HEK293 (cell line): Measurements from ENCODE around the gene CARD11.

Source experiments
- CTCF ChIA-PET: fragments of 350-600 bp; formaldehyde crosslinking; extraction: SDS; loops from one replicate; lab custom pipeline; 2021; ENCODE audit warnings: antibody characterized with exemption; lab: Yijun Ruan, JAX
- POLR2A ChIA-PET: fragments of 300-600 bp; formaldehyde crosslinking; extraction: SDS; loops from one replicate; lab custom pipeline; 2020; ENCODE audit warnings: antibody characterized with exemption, inconsistent platforms; lab: Yijun Ruan, JAX
- H3K27ac ChIP-seq: fragments of 200-500 bp; sonication (Bioruptor generic); 2 replicates; pipeline ENCODE4 v1.5.1; 2014; ENCODE audit warnings: low read depth, low read length, control low read depth, inconsistent platforms; ENCODE audit errors: extremely low read depth
- H3K36me3 ChIP-seq, 2 experiments: fragments of 200-500 bp in 1 of 2; sonication (Bioruptor generic) in 1 of 2; 1 replicate in 1 of 2; 2 replicates in 1 of 2; pipeline ENCODE4 v1.5.1; 2014 to 2017; ENCODE audit warnings: inconsistent platforms in 2 of 2, low read length in 2 of 2; ENCODE audit not compliant: control insufficient read depth in 2 of 2, insufficient read depth in 1 of 2
- H3K4me1 ChIP-seq: fragments of 200-500 bp; sonication (Bioruptor generic); 2 replicates; pipeline ENCODE4 v1.5.1; 2014; ENCODE audit warnings: mild to moderate bottlenecking, low read length, inconsistent platforms; ENCODE audit not compliant: control insufficient read depth, insufficient read depth
- H3K4me3 ChIP-seq: 2 replicates; pipeline ENCODE4 v1.5.1; 2011; ENCODE audit warnings: low read depth, mild to moderate bottlenecking, control low read depth, low read length, moderate library complexity
- H3K9me3 ChIP-seq: fragments of 200-500 bp; sonication (Bioruptor generic); 2 replicates; pipeline ENCODE4 v1.5.1; 2014; ENCODE audit warnings: low read depth, low read length, inconsistent platforms; ENCODE audit not compliant: control insufficient read depth, insufficient read depth
- KLF7 ChIP-seq: fragments of 450-650 bp; formaldehyde crosslinking; IDR thresholded peaks from 2 replicates; pipeline ENCODE4 v1.5.1; 2016; ENCODE audit warnings: missing biosample characterization, missing genetic modification characterization, borderline replicate concordance
- PRDM2 ChIP-seq: fragments of 450-650 bp; formaldehyde crosslinking; IDR thresholded peaks from 2 replicates; pipeline ENCODE4 v1.5.1; 2016; ENCODE audit warnings: missing biosample characterization, missing genetic modification characterization, borderline replicate concordance
- SETDB1 ChIP-seq: IDR thresholded peaks from one replicate; pipeline ENCODE4 v1.6.1; 2017; ENCODE audit warnings: mild to moderate bottlenecking, low read length, moderate library complexity, mixed read lengths; ENCODE audit not compliant: insufficient read length
- SP2 ChIP-seq: fragments of 450-650 bp; formaldehyde crosslinking; IDR thresholded peaks from 2 replicates; pipeline ENCODE4 v1.5.1; 2016; ENCODE audit warnings: missing biosample characterization, missing genetic modification characterization
- TCF7L2 ChIP-seq: IDR thresholded peaks from 2 replicates; pipeline ENCODE4 v1.6.1; 2011; ENCODE audit warnings: low read depth, mild to moderate bottlenecking, inconsistent platforms, low read length, moderate library complexity, borderline replicate concordance
- ZFP69B ChIP-seq: fragments of 450-650 bp; formaldehyde crosslinking; IDR thresholded peaks from 2 replicates; pipeline ENCODE4 v1.5.1; 2016; ENCODE audit warnings: missing biosample characterization, missing genetic modification characterization
- ZNF140 ChIP-seq: fragments of 450-650 bp; formaldehyde crosslinking; IDR thresholded peaks from 2 replicates; pipeline ENCODE4 v1.5.1; 2016; ENCODE audit warnings: missing biosample characterization, missing genetic modification characterization
- ZNF202 ChIP-seq: fragments of 450-650 bp; formaldehyde crosslinking; IDR thresholded peaks from 2 replicates; pipeline ENCODE4 v1.5.1; 2016; ENCODE audit warnings: missing biosample characterization, missing genetic modification characterization, borderline replicate concordance
- ZNF24 ChIP-seq: fragments of 450-650 bp; formaldehyde crosslinking; IDR thresholded peaks from 2 replicates; pipeline ENCODE4 v1.5.1; 2016; ENCODE audit warnings: missing biosample characterization, missing genetic modification characterization
- ZNF274 ChIP-seq, 2 experiments: fragments of 200-500 bp in 1 of 2; fragments of 450-650 bp in 1 of 2; sonication (Bioruptor generic) in 1 of 2; formaldehyde crosslinking in 1 of 2; IDR thresholded peaks; 2 replicates each; pipeline versions ENCODE4 v1.5.1 to v1.6.1; 2014 to 2016; ENCODE audit warnings: borderline replicate concordance in 1 of 2, inconsistent platforms in 1 of 2, low read length in 1 of 2, missing biosample characterization in 1 of 2, missing genetic modification characterization in 1 of 2
- ZNF433 ChIP-seq: fragments of 450-650 bp; formaldehyde crosslinking; IDR thresholded peaks from 2 replicates; pipeline ENCODE4 v1.5.1; 2016; ENCODE audit warnings: missing biosample characterization, missing genetic modification characterization, low read depth
- ZNF514 ChIP-seq: fragments of 450-650 bp; formaldehyde crosslinking; IDR thresholded peaks from 2 replicates; pipeline ENCODE4 v1.5.1; 2016; ENCODE audit warnings: missing biosample characterization, missing genetic modification characterization
- ZNF544 ChIP-seq: fragments of 450-650 bp; formaldehyde crosslinking; IDR thresholded peaks from 2 replicates; pipeline ENCODE4 v1.5.0; 2017; ENCODE audit warnings: missing biosample characterization, missing genetic modification characterization
- ZNF555 ChIP-seq: fragments of 450-650 bp; formaldehyde crosslinking; conservative IDR thresholded peaks from 2 replicates; pipeline ENCODE4 v1.5.1; 2017; ENCODE audit warnings: missing biosample characterization, mild to moderate bottlenecking, missing genetic modification characterization, inconsistent platforms
- ZNF560 ChIP-seq: fragments of 450-650 bp; formaldehyde crosslinking; IDR thresholded peaks from 2 replicates; pipeline ENCODE4 v1.5.1; 2017; ENCODE audit warnings: missing biosample characterization, missing genetic modification characterization, borderline replicate concordance
- ZNF677 ChIP-seq: fragments of 450-650 bp; IDR thresholded peaks from 2 replicates; pipeline ENCODE4 v1.5.0; 2018; ENCODE audit warnings: missing biosample characterization, mild to moderate bottlenecking, missing genetic modification characterization, moderate library complexity
- ZNF777 ChIP-seq: fragments of 450-650 bp; formaldehyde crosslinking; IDR thresholded peaks from 2 replicates; pipeline ENCODE4 v1.5.1; 2017; ENCODE audit warnings: missing biosample characterization, missing genetic modification characterization, borderline replicate concordance
- ZNF785 ChIP-seq: fragments of 450-650 bp; formaldehyde crosslinking; IDR thresholded peaks from 2 replicates; pipeline ENCODE4 v1.5.1; 2016; ENCODE audit warnings: missing biosample characterization, missing genetic modification characterization
- ZNF791 ChIP-seq: fragments of 450-650 bp; formaldehyde crosslinking; IDR thresholded peaks from 2 replicates; pipeline ENCODE4 v1.5.1; 2016; ENCODE audit warnings: missing biosample characterization, missing genetic modification characterization
- ZSCAN23 ChIP-seq: fragments of 450-650 bp; formaldehyde crosslinking; IDR thresholded peaks from 2 replicates; pipeline ENCODE4 v1.5.1; 2016; ENCODE audit warnings: missing biosample characterization, missing genetic modification characterization
- ZXDB ChIP-seq: fragments of 450-650 bp; formaldehyde crosslinking; IDR thresholded peaks from 2 replicates; pipeline ENCODE4 v1.5.1; 2016; ENCODE audit warnings: missing biosample characterization, missing genetic modification characterization
- TF ChIP-seq, protein P1 (sequence below): fragments of 450-650 bp; formaldehyde crosslinking; IDR thresholded peaks from 2 replicates; pipeline ENCODE4 v1.5.1; 2017; ENCODE audit warnings: missing biosample characterization, missing genetic modification characterization
- TF ChIP-seq, protein P2 (sequence below): fragments of 450-650 bp; formaldehyde crosslinking; IDR thresholded peaks from 2 replicates; pipeline ENCODE4 v1.5.1; 2016; ENCODE audit warnings: missing biosample characterization, missing genetic modification characterization, low read depth

Gene CARD11

DNA sequence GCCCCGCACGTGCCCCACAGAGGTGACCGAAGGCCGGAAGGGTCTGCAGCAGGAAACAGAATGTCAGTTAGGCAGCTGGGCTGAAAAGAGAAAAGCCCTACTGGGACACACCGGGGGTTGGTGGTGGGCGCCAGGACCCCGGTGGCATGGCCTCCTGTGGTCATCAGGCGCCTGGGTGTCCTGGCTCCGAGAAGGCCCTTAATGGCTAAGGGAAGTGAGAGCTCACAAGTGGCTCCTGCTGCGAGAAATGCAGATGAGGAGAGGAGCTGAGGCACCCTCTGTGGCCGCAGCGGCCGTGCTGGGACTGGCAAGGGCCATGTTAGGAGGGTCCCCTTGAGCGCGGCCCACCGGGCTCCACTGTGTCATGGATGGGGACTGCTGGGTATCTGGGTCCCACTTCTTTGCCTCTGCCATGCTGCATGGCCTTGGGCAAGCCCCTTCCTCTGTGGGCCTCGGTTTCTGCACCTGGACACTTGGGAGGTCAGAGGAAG is 120.3 kb downstream of the CARD11 start:
- no peak overlapping the region for H3K27ac ChIP-seq
- no peaks in the 10 kb centered on the region for H3K36me3 ChIP-seq
- POLR2A ChIA-PET = no interaction called here
- H3K4me1 ChIP-seq = no peaks in the 10 kb centered on the region
- H3K4me3 ChIP-seq = no peak overlapping the region
- CTCF ChIA-PET = interaction anchor here (0.6 to 1.1 kb wide), 5 partner anchors 10 to 777 kb away, joined by 3 to 4 read pairs (median 3); no protein-coding TSS in a partner anchor
- TF ChIP-seq SETDB1 = no peak
- no peak for TF ChIP-seq ZFP69B
- no peak for TF ChIP-seq ZNF274 (IDR thresholded peaks at IDR 0.05; ENCODE audit: low read length)
- no peak for TF ChIP-seq ZNF274 (tag by site-specific recombination; IDR thresholded peaks at IDR 0.05; ENCODE audit: borderline replicate concordance)
- no peak for TF ChIP-seq ZNF677 (tag by site-specific recombination)
- TF ChIP-seq ZNF433 (tag by site-specific recombination) = no peak
- TF ChIP-seq ZNF777 (tag by site-specific recombination) = no peak
- TF ChIP-seq ZNF514 (tag by site-specific recombination) = no peak
- no peak for TF ChIP-seq ZNF202 (tag by site-specific recombination)
- TF ChIP-seq, protein P1, sequence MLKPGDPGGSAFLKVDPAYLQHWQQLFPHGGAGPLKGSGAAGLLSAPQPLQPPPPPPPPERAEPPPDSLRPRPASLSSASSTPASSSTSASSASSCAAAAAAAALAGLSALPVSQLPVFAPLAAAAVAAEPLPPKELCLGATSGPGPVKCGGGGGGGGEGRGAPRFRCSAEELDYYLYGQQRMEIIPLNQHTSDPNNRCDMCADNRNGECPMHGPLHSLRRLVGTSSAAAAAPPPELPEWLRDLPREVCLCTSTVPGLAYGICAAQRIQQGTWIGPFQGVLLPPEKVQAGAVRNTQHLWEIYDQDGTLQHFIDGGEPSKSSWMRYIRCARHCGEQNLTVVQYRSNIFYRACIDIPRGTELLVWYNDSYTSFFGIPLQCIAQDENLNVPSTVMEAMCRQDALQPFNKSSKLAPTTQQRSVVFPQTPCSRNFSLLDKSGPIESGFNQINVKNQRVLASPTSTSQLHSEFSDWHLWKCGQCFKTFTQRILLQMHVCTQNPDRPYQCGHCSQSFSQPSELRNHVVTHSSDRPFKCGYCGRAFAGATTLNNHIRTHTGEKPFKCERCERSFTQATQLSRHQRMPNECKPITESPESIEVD (tag by site-specific recombination) = no peak
- TF ChIP-seq ZNF785 (tag by site-specific recombination) = no peak
- no peak for TF ChIP-seq PRDM2 (tag by site-specific recombination)
- TF ChIP-seq ZNF24 = no peak
- TF ChIP-seq ZNF555 (tag by site-specific recombination) = no peak
- no peak for TF ChIP-seq SP2
- no peak for TF ChIP-seq ZSCAN23 (tag by site-specific recombination)
- no peaks in the 10 kb centered on the region for H3K9me3 ChIP-seq

- no peaks in the 10 kb centered on the region for H3K9me3 ChIP-seq
- TF ChIP-seq ZXDB (tag by site-specific recombination) = no peak
- no peak for TF ChIP-seq TCF7L2
- no peak for TF ChIP-seq ZNF544
- no peak for TF ChIP-seq ZNF560 (tag by site-specific recombination)
- TF ChIP-seq, protein P2, sequence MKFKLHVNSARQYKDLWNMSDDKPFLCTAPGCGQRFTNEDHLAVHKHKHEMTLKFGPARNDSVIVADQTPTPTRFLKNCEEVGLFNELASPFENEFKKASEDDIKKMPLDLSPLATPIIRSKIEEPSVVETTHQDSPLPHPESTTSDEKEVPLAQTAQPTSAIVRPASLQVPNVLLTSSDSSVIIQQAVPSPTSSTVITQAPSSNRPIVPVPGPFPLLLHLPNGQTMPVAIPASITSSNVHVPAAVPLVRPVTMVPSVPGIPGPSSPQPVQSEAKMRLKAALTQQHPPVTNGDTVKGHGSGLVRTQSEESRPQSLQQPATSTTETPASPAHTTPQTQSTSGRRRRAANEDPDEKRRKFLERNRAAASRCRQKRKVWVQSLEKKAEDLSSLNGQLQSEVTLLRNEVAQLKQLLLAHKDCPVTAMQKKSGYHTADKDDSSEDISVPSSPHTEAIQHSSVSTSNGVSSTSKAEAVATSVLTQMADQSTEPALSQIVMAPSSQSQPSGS = no peak
- no peak for TF ChIP-seq ZNF791 (tag by site-specific recombination)
- no peak for TF ChIP-seq KLF7 (tag by site-specific recombination)
- TF ChIP-seq ZNF140 (tag by site-specific recombination) = no peak
- TF ChIP-seq ZNF785 (tag by site-specific recombination) = no peak
Observed at GRCh38 chr7:2922866-2923265, 120.8 kb downstream of the CARD11 start.

More at GRCh38 chr7:2922866-2923265, 120.8 kb downstream of the CARD11 start:
- Histone ChIP-seq H3K4me1 (no peaks in the 10 kb centered on the region), H3K4me3 (no peak overlapping the region), H3K36me3 (no peaks in the 10 kb centered on the region), H3K27ac (no peak overlapping the region)
- POLR2A ChIA-PET = no interaction called here
- CTCF ChIA-PET = interaction anchor here (0.6 to 1.1 kb wide), 4 partner anchors 10 to 233 kb away, joined by 3 read pairs; no protein-coding TSS in a partner anchor
